Activated B cell treated with CpG ODN at 0.5 μM for 24 hours (primary cell): ENCODE results near the gene NCBP3. TPM values are rescaled to one million over a fixed set of nuclear protein-coding genes. Genes with fewer than 3 reads are reported as not detected.

ENCODE experiments used
- ATAC-seq: fragments of 200-7000 bp; cut with Tn5 transposase; one replicate; pipeline ENCODE4 v1.10.0; 2021; ENCODE audit warnings: low read depth, mild to moderate bottlenecking, moderate library complexity
- CTCF ChIA-PET: fragments of 350-600 bp; sonication (Branson Sonifier 250); formaldehyde crosslinking; loops from one replicate; lab custom pipeline; 2021; ENCODE audit warnings: antibody characterized with exemption; lab: Charles Lee
- POLR2A ChIA-PET: fragments of 350-600 bp; sonication (Branson Sonifier 250); formaldehyde crosslinking; loops from one replicate; lab custom pipeline; 2021; ENCODE audit warnings: antibody characterized with exemption; lab: Charles Lee
- DNase-seq: peaks from one replicate; pipeline ENCODE4 v3.0.0; 2022
- H3K27ac Mint-ChIP-seq: one replicate; pipeline ENCODE4 v1.8.0; 2020; ENCODE audit warnings: mixed read lengths
- H3K27me3 Mint-ChIP-seq: one replicate; pipeline ENCODE4 v1.8.0; 2021; ENCODE audit warnings: mixed read lengths
- H3K36me3 Mint-ChIP-seq: one replicate; pipeline ENCODE4 v1.8.0; 2021; ENCODE audit warnings: low read depth, mixed read lengths
- H3K4me1 Mint-ChIP-seq: one replicate; pipeline ENCODE4 v1.8.0; 2021; ENCODE audit warnings: mixed read lengths
- H3K4me3 Mint-ChIP-seq: one replicate; pipeline ENCODE4 v1.8.0; 2020; ENCODE audit warnings: mild to moderate bottlenecking, mixed read lengths
- H3K9me3 Mint-ChIP-seq: one replicate; pipeline ENCODE4 v1.8.0; 2020; ENCODE audit warnings: mixed read lengths
- CTCF ChIP-seq: fragments of 200-600 bp; IDR thresholded peaks from one replicate; pipeline ENCODE4 v1.8.0; 2022; ENCODE audit warnings: antibody characterized with exemption, mild to moderate bottlenecking
- intact Hi-C: fragments of 100-400 bp; cut with micrococcal nuclease; formaldehyde crosslinking; loops from one replicate; pipeline ENCODE4 v1.15.1; 2024
- total RNA-seq: library from RNA; stranded (reverse); gene quantifications from 2 replicates; pipeline ENCODE4 v1.2.3, GENCODE V29; 2022

Gene NCBP3
- total RNA-seq, 1 donor from 2014 or later: 49.5 TPM

GRCh38 chr17:3809135-3809534 is 36.9 kb downstream of the NCBP3 start:
- Mint-ChIP-seq H3K27me3 (no peaks in the 10 kb centered on the region), H3K4me3 (no peak overlapping the region), H3K27ac (no peak overlapping the region), H3K9me3 (no peaks in the 10 kb centered on the region), H3K36me3 (peaks cover 64% of the 10 kb centered on the region), H3K4me1 (peaks cover 43% of the 10 kb centered on the region)
- TF ChIP-seq CTCF: no peak
- CTCF ChIA-PET: interaction anchor here (1.6 kb wide), 1 partner anchor 71 kb away, joined by 8 read pairs; no protein-coding TSS in a partner anchor
- intact Hi-C loops: no loop called here
- ATAC-seq (no peak), DNase-seq (no peak)
- POLR2A ChIA-PET: interaction anchor here (0.7 kb wide), 1 partner anchor 66 kb away, joined by 7 read pairs; no protein-coding TSS in a partner anchor

- ChIA-PET POLR2A (no interaction called here), CTCF (no interaction called here)
- H3K4me3 Mint-ChIP-seq: no peak overlapping the region
- H3K9me3 Mint-ChIP-seq: no peaks in the 10 kb centered on the region
- DNase-seq (no peak), ATAC-seq (no peak)
- no peaks in the 10 kb centered on the region for H3K27me3 Mint-ChIP-seq
- H3K4me1 Mint-ChIP-seq: peaks cover 47% of the 10 kb centered on the region
- intact Hi-C loops: no loop called here
- no peak for TF ChIP-seq CTCF
- peaks cover 60% of the 10 kb centered on the region for H3K36me3 Mint-ChIP-seq
- H3K27ac Mint-ChIP-seq: peak overlapping the region; percentile 54
These were observed 37.3 kb downstream of the NCBP3 start for GRCh38 chr17:3808701-3809100.

- no peak for TF ChIP-seq CTCF
- no peak for ATAC-seq
These were observed 40.5 kb downstream of the NCBP3 start for GRCh38 chr17:3805581-3805980.

DNA sequence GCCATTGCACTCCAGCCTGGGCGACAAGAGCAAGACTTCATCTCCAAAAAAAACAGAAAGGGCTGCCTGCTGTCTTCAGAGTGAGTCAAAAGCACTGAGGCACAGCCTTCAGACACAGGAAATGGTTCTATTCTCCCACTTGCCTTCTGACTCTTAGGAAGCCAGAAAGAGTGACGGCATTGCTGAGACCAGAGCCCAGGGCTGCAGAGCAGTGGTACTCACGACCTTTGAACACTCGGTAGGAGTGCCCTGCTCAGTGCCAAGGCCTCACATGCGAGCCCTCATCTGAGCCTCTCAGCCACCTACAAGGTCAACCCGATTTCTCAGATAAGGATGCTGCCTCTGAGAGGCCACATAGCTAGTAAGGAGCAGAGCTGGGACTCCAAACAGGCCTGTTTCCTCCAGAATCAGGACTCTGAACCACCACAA is 41.5 kb downstream of the NCBP3 start:
- peak overlapping the region; percentile 86 for H3K27ac Mint-ChIP-seq
- no peaks in the 10 kb centered on the region for H3K27me3 Mint-ChIP-seq
- peaks cover 45% of the 10 kb centered on the region for H3K4me1 Mint-ChIP-seq
- ChIA-PET CTCF (interaction anchor here (2.1 kb wide), 1 partner anchor 67 kb away, joined by 13 read pairs; no protein-coding TSS in a partner anchor), POLR2A (interaction anchor here (0.5 to 1.7 kb wide), 9 partner anchors 8 to 121 kb away, joined by 3 to 14 read pairs (median 5); no protein-coding TSS in a partner anchor)
- H3K36me3 Mint-ChIP-seq: peaks cover 28% of the 10 kb centered on the region
- no peak for TF ChIP-seq CTCF
- ATAC-seq (peak; percentile 92), DNase-seq (no peak)
- H3K9me3 Mint-ChIP-seq: no peaks in the 10 kb centered on the region
- peak overlapping the region; percentile 69 for H3K4me3 Mint-ChIP-seq
- intact Hi-C loops: loop anchor here (1.0 to 2.0 kb wide), 2 partner anchors 8 to 14 kb away; no protein-coding TSS in a partner anchor

More at GRCh38 chr17:3805581-3805980, 40.5 kb downstream of the NCBP3 start:
- DNase-seq: no peak
- CTCF ChIA-PET: interaction anchor here (2.1 kb wide), 1 partner anchor 68 kb away, joined by 13 read pairs; no protein-coding TSS in a partner anchor
- POLR2A ChIA-PET: interaction anchor here (0.5 to 0.6 kb wide), 2 partner anchors 94 to 183 kb away, joined by 5 to 9 read pairs; no protein-coding TSS in a partner anchor
- peaks cover 34% of the 10 kb centered on the region for H3K36me3 Mint-ChIP-seq
- H3K27me3 Mint-ChIP-seq: no peaks in the 10 kb centered on the region
- H3K9me3 Mint-ChIP-seq: no peaks in the 10 kb centered on the region
- peaks cover 45% of the 10 kb centered on the region for H3K4me1 Mint-ChIP-seq
- no peak overlapping the region for H3K4me3 Mint-ChIP-seq
- intact Hi-C loops: loop anchor here (2.0 kb wide), 1 partner anchor 13 kb away; no protein-coding TSS in a partner anchor
- peak overlapping the region; percentile 86 for H3K27ac Mint-ChIP-seq

GRCh38 chr17:3803308-3803640 is 42.8 kb downstream of the NCBP3 start:
- CTCF ChIA-PET: interaction anchor here (2.1 kb wide), 1 partner anchor 66 kb away, joined by 13 read pairs; no protein-coding TSS in a partner anchor

More at GRCh38 chr17:3803308-3803640, 42.8 kb downstream of the NCBP3 start:
- no peaks in the 10 kb centered on the region for H3K9me3 Mint-ChIP-seq
- peaks cover 51% of the 10 kb centered on the region for H3K4me1 Mint-ChIP-seq
- H3K4me3 Mint-ChIP-seq: no peak overlapping the region
- peaks cover 22% of the 10 kb centered on the region for H3K36me3 Mint-ChIP-seq
- H3K27me3 Mint-ChIP-seq: no peaks in the 10 kb centered on the region
- intact Hi-C loops: no loop called here
- ATAC-seq (no peak), DNase-seq (no peak)
- H3K27ac Mint-ChIP-seq: peak overlapping the region; percentile 57
- no peak for TF ChIP-seq CTCF
- POLR2A ChIA-PET: interaction anchor here (1.1 to 1.7 kb wide), 3 partner anchors 15 to 109 kb away, joined by 3 to 5 read pairs (median 4); no protein-coding TSS in a partner anchor
